HG03159 (cell line): ENCODE results near the gene MIA.
"Not testable (repeated sequence)": the region's sequence is repeated elsewhere in the genome, so short reads cannot be mapped to it uniquely, and the experiment has no call there.

Source experiments
- ATAC-seq: cut with Tn5 transposase; IDR thresholded peaks from one replicate; pipeline ENCODE4 v1.9.1; 2021; ENCODE audit warnings: mild to moderate bottlenecking, moderate library complexity; ENCODE audit not compliant: unreplicated experiment

The MIA gene

GRCh38 chr19:40777937-40778705 lies 2.8 kb downstream of the MIA start, which contains the start of gene RAB4B:
TSS of gene RAB4B (plus strand) at chr19:40778247. CDS start at chr19:40778376, 129 bp downstream.
- peak; percentile 57 for ATAC-seq

GRCh38 chr19:40778706-40779284 lies 3.5 kb downstream of the MIA start:
- no peak for ATAC-seq

- no peak for ATAC-seq
These were observed 5.3 kb downstream of the MIA start for GRCh38 chr19:40780582-40780981.

DNA sequence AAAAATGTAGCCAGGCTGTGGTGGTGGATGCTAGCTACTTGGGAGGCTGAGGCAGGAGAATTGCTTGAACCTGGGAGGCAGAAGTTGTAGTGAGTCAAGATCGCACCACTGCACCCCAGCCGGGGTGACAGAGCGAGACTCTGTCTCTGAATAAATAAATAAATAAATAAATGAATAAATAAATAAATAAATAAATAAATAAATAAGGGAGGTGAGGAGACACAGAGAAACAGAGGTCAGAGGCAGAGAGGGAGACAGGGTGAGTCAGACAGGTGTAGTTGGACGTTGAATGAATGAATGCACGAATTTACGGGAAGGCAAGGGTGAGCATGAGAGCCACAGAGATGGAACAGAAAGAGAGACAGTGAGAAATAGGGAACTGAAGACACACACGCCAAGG lies 5.8 kb downstream of the MIA start:
- ATAC-seq = no peak

- no peak for ATAC-seq
These were observed 8.4 kb downstream of the MIA start for GRCh38 chr19:40783711-40784110.

DNA sequence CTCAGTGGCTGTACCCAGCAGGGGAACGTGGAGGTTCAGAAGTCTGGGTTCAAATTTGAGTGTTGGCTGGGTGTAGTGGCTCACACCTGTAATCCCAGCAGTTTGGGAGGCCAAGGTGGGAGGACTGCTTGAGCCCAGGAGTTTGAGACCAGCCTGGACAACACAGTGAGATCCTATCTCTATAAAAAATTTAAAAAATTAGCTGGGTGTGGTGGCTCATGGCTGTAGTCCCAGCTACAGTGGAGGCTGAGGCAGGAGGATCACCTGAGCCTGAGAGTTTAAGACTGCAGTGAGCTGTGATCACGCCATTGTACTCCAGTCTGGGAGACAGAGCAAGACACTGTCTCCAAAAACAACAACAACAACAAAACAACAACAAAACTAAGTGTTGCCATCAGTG lies 8.8 kb downstream of the MIA start:
- ATAC-seq = not testable (repeated sequence)

DNA sequence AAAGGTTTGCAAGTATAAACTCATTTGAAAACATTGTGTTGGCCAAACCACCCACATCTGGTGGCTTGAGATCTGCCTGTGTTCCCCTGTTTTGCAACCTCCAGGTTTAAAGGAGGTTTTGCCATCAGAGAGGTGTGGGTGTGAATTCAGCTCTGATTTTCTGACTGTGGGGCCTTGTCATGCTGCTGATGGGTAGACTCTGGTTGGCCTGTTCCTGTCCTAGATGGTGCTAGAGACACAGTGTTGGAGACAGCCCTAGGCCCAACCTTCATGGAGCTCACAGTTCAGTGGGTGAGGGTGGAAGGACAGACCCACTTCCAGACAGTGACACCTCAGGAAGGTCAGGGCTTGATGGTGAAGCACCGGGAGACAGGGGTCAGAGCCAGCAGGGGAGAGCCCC lies 10.2 kb downstream of the MIA start:
- ATAC-seq = no peak

DNA sequence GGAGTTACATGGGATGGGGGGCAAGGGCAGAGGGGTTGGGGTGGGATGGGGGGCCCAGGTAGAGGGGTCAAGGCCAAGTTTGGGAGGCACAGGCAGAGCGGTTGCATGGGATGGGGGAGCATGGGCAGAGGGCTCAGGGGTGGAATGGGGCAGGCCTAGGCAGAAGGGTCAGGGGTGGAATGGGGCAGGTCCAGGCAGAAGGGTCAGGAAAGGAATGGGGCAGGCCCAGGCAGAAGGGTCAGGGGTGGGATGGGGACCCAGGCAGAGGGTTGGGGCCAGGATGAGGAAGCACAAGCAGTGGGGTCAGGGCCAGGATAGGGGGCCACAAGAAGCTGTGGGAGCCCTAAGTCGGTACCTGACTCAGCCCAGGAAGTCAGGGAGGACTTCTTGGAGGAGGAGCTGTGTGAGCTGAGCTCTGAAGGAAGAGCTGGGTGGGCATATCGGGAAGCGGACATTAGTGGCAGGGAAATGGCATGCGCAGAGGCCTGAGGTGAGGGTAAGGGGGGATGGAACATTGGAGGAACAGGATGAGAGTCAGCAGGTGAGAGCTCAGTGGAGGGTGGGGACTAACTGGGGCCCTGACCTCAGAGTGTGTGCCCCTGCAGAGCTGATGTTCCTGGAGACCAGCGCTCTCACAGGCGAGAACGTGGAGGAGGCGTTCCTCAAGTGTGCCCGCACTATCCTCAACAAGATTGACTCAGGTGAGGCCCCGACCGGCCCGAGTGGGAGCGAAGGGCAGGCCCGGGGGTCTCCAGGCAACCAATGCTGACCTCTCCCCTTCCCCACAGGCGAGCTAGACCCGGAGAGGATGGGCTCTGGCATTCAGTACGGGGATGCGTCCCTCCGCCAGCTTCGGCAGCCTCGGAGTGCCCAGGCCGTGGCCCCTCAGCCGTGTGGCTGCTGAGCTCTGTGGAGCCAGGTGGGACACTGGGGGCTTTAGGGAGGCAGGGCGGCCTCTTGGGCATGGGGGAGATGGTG lies 11.0 kb downstream of the MIA start:
- ATAC-seq = no peak

- no peak for ATAC-seq
These were observed 16.0 kb downstream of the MIA start for GRCh38 chr19:40791349-40791748.

DNA sequence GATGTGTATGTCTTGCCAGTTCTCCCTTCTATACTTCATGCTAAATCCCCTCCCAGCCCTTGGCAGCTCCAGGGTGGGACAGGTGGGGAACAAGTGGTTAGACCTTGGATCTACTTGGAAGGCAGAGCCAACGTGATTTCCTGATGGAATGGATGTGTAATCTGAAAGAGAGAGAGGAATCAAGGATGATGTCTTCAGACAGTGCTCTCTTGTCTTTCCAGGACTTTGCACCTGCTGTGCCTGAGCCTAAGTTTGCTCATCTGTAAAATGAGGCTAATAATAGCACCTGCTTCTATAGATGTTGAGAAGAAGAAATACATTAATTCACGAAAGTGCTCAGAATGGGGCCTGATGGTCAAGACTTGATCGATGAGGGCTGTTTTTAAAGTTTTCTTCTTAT lies 16.7 kb downstream of the MIA start:
- no peak for ATAC-seq

GRCh38 chr19:40797166-40797962 lies 22.0 kb downstream of the MIA start:
- ATAC-seq = no peak

DNA sequence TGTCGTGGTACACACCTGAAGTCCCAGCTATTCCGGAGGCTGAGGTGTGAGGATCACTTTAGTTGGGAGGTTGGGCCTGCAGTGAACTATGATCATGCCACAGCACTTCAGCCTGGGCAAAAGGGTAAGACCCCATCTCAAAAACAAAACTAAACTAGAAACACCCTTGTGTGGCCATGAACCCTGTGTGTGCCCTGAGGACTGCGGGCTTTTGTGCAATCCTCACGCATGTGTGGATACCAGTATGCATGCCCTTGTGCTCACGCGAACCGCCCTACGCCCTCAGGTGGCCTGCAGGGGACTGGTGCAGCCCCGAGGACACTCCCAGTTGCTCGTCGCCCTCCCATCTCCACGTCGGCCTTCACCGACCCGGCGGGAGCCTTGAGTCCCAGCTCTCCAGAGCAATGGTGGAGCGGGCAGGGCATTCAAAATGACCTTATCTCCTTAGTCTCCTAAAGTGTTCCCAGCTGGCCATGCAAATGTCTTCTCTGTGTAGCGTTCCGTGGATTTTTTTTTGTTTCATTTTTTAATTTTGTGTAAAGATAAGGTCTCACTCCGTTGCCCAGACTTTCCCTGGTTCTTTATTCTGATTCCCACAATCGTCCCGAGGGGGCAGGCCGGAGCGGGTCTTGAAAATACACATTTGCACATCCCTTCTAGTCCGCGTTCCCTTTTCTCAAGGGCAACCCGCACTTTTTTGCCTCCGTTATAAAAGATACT lies 22.8 kb downstream of the MIA start:
- peak; percentile 22 for ATAC-seq

- ATAC-seq = peak; percentile 73
These were observed 23.6 kb downstream of the MIA start, which contains the start of gene EGLN2 for GRCh38 chr19:40798683-40799557. TSS of gene EGLN2 (plus strand) at chr19:40799191. CDS start at chr19:40800573, 1,382 bp downstream.

- no peak for ATAC-seq
These were observed 24.4 kb downstream of the MIA start for GRCh38 chr19:40799558-40800338.

DNA sequence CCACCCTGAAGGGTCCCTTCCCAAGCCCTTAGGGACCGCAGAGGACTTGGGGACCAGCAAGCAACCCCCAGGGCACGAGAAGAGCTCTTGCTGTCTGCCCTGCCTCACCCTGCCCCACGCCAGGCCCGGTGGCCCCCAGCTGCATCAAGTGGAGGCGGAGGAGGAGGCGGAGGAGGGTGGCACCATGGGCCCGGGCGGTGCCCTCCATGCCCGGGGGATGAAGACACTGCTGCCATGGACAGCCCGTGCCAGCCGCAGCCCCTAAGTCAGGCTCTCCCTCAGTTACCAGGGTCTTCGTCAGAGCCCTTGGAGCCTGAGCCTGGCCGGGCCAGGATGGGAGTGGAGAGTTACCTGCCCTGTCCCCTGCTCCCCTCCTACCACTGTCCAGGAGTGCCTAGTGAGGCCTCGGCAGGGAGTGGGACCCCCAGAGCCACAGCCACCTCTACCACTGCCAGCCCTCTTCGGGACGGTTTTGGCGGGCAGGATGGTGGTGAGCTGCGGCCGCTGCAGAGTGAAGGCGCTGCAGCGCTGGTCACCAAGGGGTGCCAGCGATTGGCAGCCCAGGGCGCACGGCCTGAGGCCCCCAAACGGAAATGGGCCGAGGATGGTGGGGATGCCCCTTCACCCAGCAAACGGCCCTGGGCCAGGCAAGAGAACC lies 25.1 kb downstream of the MIA start:
- no peak for ATAC-seq

DNA sequence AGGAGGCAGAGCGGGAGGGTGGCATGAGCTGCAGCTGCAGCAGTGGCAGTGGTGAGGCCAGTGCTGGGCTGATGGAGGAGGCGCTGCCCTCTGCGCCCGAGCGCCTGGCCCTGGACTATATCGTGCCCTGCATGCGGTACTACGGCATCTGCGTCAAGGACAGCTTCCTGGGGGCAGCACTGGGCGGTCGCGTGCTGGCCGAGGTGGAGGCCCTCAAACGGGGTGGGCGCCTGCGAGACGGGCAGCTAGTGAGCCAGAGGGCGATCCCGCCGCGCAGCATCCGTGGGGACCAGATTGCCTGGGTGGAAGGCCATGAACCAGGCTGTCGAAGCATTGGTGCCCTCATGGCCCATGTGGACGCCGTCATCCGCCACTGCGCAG lies 25.7 kb downstream of the MIA start:
- no peak for ATAC-seq

DNA sequence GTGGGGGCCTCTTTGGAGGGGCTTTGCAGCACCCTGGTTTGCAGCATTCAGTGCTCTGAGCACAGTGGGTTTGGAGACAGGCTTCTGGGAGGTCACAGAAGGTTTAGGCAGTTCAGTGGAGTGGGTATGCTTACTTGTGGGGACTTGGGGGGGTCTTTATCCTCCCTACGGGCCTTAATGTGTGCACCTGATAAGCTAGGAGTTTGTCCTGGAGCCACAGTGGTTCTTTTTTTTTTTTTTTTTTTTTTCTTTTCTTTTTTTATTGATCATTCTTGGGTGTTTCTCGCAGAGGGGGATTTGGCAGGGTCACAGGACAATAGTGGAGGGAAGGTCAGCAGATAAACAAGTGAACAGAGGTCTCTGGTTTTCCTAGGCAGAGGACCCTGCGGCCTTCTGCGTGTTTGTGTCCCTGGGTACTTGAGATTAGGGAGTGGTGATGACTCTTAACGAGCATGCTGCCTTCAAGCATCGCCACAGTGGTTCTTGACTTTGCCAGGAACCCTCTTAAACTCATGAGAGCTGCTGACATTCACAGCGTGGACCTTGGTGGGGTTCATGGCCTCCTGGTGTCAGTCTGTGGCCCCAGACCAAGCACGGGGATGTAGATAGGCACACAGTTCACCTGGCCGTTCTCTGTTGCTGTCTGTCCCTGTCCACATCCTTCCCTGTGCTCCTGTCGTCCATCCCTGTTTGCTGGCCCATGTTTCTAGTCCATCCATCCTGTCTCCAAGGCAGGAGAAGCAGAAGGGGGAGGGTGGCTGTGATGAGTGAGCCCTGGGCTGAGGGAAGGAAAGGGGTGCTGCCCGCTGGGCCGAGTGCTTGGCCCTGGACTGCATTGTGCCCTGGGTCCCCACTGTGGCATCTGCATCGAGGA lies 26.3 kb downstream of the MIA start:
- no peak for ATAC-seq
